Hepatocyte (in vitro differentiated cells): ENCODE results near the gene GPR39.

Experiments used
- CTCF ChIP-seq: fragments of 200-600 bp; sonication (generic); IDR thresholded peaks from 2 replicates; pipeline ENCODE4 v1.5.1; 2016; ENCODE audit warnings: antibody characterized with exemption, mild to moderate bottlenecking; ENCODE audit not compliant: poor library complexity
- EZH2 ChIP-seq: fragments of 200-600 bp; sonication (generic); IDR thresholded peaks from 2 replicates; pipeline ENCODE4 v1.6.1; 2016; ENCODE audit warnings: antibody characterized with exemption, mild to moderate bottlenecking, borderline replicate concordance

GRCh38 chr2:132646540-132647108 lies 230.0 kb downstream of the GPR39 start:
- no peak for TF ChIP-seq CTCF
- TF ChIP-seq EZH2, result no peak
